SK-N-SH treated with all-trans-retinoic acid at 6 μM for 48 hours (cell line): Measurements from ENCODE around the gene CDK14.

Experiments used
- ATAC-seq: fragments of 200-7000 bp; cut with Tn5 transposase; 3 replicates; pipeline ENCODE4 v1.9.1; 2020; ENCODE audit warnings: mild to moderate bottlenecking, moderate library complexity
- ARNTL ChIP-seq: fragments of 450-650 bp; formaldehyde crosslinking; IDR thresholded peaks from 2 replicates; pipeline ENCODE4 v1.5.0; 2020; ENCODE audit warnings: low read depth, mild to moderate bottlenecking, moderate library complexity, borderline replicate concordance
- CSDC2 ChIP-seq: fragments of 250-450 bp; sonication (Bioruptor Pico); IDR thresholded peaks from 2 replicates; pipeline ENCODE4 v1.5.0; 2020; ENCODE audit warnings: mild to moderate bottlenecking, moderate library complexity
- ESRRG ChIP-seq: fragments of 250-450 bp; sonication (Bioruptor Pico); IDR thresholded peaks from 2 replicates; pipeline ENCODE4 v1.6.1; 2021; ENCODE audit warnings: mild to moderate bottlenecking
- GLIS3 ChIP-seq: fragments of 250-450 bp; sonication (Bioruptor Pico); IDR thresholded peaks from 2 replicates; pipeline ENCODE4 v1.5.0; 2020; ENCODE audit warnings: mild to moderate bottlenecking, moderate library complexity
- ISL1 ChIP-seq: fragments of 250-450 bp; sonication (Bioruptor Pico); IDR thresholded peaks from 2 replicates; pipeline ENCODE4 v2.1.2; 2022; ENCODE audit warnings: mild to moderate bottlenecking, moderate library complexity
- OSR1 ChIP-seq: fragments of 250-450 bp; sonication (Bioruptor Pico); IDR thresholded peaks from 2 replicates; pipeline ENCODE4 v1.8.0; 2022; ENCODE audit warnings: moderate library complexity, mild to moderate bottlenecking, inconsistent platforms
- PPARA ChIP-seq: fragments of 250-450 bp; sonication (Bioruptor Pico); IDR thresholded peaks from 2 replicates; pipeline ENCODE4 v1.5.0; 2020; ENCODE audit warnings: mild to moderate bottlenecking, borderline replicate concordance
- SNAI2 ChIP-seq: fragments of 250-450 bp; sonication (Bioruptor Pico); IDR thresholded peaks from 2 replicates; pipeline ENCODE4 v1.5.0; 2020; ENCODE audit warnings: mild to moderate bottlenecking, moderate library complexity
- TCF4 ChIP-seq: fragments of 250-450 bp; sonication (Bioruptor Pico); IDR thresholded peaks from 2 replicates; pipeline ENCODE4 v1.8.0; 2021; ENCODE audit warnings: mild to moderate bottlenecking, moderate library complexity, borderline replicate concordance
- TOX ChIP-seq: fragments of 250-450 bp; sonication (Bioruptor Pico); IDR thresholded peaks from 2 replicates; pipeline ENCODE4 v1.8.0; 2021; ENCODE audit warnings: mild to moderate bottlenecking, moderate library complexity, borderline replicate concordance
- ZC3H10 ChIP-seq: fragments of 250-450 bp; sonication (Bioruptor Pico); IDR thresholded peaks from 2 replicates; pipeline ENCODE4 v1.5.1; 2021; ENCODE audit warnings: mild to moderate bottlenecking, moderate library complexity
- ZFP3 ChIP-seq: fragments of 250-450 bp; sonication (Bioruptor Pico); IDR thresholded peaks from 2 replicates; pipeline ENCODE4 v1.5.0; 2020; ENCODE audit warnings: mild to moderate bottlenecking, moderate library complexity
- ZFP30 ChIP-seq: fragments of 450-650 bp; formaldehyde crosslinking; IDR thresholded peaks from 2 replicates; pipeline ENCODE4 v1.5.0; 2022; ENCODE audit warnings: mild to moderate bottlenecking, moderate library complexity
- ZNF565 ChIP-seq: fragments of 450-650 bp; formaldehyde crosslinking; conservative IDR thresholded peaks from 2 replicates; pipeline ENCODE4 v1.5.0; 2020; ENCODE audit warnings: low read depth, mild to moderate bottlenecking, moderate library complexity
- ZNF8 ChIP-seq: fragments of 450-650 bp; formaldehyde crosslinking; IDR thresholded peaks from 2 replicates; pipeline ENCODE4 v1.5.0; 2020; ENCODE audit warnings: mild to moderate bottlenecking, moderate library complexity
- TF ChIP-seq, protein P1 (sequence below): fragments of 250-450 bp; sonication (Bioruptor Pico); IDR thresholded peaks from 2 replicates; pipeline ENCODE4 v1.5.1; 2020; ENCODE audit warnings: low read depth, mild to moderate bottlenecking, moderate library complexity
- TF ChIP-seq, protein P2 (sequence below): fragments of 250-450 bp; sonication (Bioruptor Pico); IDR thresholded peaks from 2 replicates; pipeline ENCODE4 v1.8.0; 2021; ENCODE audit warnings: low read depth, mild to moderate bottlenecking, moderate library complexity, borderline replicate concordance
- TF ChIP-seq, protein P3 (sequence below): fragments of 250-450 bp; sonication (Bioruptor Pico); IDR thresholded peaks from 2 replicates; pipeline ENCODE4 v1.5.0; 2020; ENCODE audit warnings: mild to moderate bottlenecking, moderate library complexity
- TF ChIP-seq, protein P4 (sequence below): fragments of 250-450 bp; sonication (Bioruptor Pico); IDR thresholded peaks from 2 replicates; pipeline ENCODE4 v1.5.1; 2021; ENCODE audit warnings: mild to moderate bottlenecking, moderate library complexity
- TF ChIP-seq, protein P5 (sequence below): fragments of 250-450 bp; sonication (Bioruptor Pico); IDR thresholded peaks from 2 replicates; pipeline ENCODE4 v1.8.0; 2020; ENCODE audit warnings: mild to moderate bottlenecking, moderate library complexity, borderline replicate concordance

Gene CDK14

DNA sequence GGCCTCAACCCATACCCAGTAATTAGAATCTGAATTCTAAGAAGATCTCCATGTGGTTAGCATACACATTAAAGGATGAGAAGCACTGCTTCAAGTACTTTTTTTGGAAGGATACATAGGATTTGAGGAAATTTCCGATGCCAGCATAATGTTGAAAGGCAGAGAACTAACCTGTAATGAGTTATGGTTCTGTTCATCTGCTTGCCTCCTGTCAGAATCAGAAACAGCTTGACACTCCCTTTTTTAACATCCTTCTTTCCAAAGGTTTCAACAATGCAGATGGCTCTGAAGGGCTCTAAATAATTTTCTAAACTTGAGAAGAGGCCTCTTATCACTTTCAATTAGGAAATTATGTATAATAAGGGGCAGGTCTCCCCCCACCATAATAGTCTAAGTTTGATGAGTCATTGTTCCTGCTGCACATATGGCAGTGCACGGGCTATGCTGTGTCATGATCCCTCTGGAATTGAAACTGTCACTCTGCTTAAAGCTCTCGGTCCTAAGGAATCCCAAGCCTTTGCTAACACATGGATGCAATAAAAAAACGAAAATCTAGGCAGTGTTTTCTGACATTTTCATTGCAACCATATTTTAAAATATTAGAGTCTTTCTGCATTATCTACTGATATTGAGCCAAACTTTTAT is 376.9 kb downstream of the CDK14 start:
- peak; percentile 93 for ATAC-seq
- TF ChIP-seq ZC3H10 (CRISPR knock-in tag) (no peak), ESRRG (CRISPR knock-in tag) (no peak), TOX (CRISPR knock-in tag) (no peak)
- TF ChIP-seq, protein P1, sequence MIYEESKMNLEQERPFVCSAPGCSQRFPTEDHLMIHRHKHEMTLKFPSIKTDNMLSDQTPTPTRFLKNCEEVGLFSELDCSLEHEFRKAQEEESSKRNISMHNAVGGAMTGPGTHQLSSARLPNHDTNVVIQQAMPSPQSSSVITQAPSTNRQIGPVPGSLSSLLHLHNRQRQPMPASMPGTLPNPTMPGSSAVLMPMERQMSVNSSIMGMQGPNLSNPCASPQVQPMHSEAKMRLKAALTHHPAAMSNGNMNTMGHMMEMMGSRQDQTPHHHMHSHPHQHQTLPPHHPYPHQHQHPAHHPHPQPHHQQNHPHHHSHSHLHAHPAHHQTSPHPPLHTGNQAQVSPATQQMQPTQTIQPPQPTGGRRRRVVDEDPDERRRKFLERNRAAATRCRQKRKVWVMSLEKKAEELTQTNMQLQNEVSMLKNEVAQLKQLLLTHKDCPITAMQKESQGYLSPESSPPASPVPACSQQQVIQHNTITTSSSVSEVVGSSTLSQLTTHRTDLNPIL (CRISPR knock-in tag): no peak
- TF ChIP-seq, protein P2, sequence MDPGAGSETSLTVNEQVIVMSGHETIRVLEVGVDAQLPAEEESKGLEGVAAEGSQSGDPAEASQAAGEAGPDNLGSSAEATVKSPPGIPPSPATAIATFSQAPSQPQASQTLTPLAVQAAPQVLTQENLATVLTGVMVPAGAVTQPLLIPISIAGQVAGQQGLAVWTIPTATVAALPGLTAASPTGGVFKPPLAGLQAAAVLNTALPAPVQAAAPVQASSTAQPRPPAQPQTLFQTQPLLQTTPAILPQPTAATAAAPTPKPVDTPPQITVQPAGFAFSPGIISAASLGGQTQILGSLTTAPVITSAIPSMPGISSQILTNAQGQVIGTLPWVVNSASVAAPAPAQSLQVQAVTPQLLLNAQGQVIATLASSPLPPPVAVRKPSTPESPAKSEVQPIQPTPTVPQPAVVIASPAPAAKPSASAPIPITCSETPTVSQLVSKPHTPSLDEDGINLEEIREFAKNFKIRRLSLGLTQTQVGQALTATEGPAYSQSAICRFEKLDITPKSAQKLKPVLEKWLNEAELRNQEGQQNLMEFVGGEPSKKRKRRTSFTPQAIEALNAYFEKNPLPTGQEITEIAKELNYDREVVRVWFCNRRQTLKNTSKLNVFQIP (CRISPR knock-in tag): no peak

DNA sequence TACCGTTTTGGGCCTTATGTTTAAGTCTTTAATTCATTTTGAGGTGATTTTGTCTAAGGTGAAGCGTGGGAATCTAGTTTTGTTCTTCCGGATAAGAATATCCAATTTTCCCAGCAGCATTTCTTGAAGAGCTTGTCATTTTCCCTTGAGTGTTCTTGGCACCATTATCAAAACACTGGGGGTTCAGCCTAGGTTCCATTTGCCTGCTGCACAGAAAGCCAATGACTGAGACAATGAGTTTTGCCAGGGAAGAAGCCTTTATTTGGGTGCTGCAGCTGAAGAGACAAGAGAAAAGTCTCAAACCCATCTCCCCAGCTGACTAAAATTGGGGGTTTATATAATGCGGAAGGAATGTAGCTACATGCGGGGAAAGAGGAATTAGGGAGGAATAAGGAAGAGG is 380.9 kb downstream of the CDK14 start:
- TF ChIP-seq GLIS3 (CRISPR knock-in tag): no peak
- no peak for TF ChIP-seq ESRRG (CRISPR knock-in tag)
- no peak for TF ChIP-seq OSR1 (CRISPR knock-in tag)
- TF ChIP-seq ZNF8: no peak
- TF ChIP-seq ZFP3: no peak
- no peak for TF ChIP-seq ZFP30 (CRISPR knock-in tag)
- TF ChIP-seq, protein P2 (CRISPR knock-in tag): no peak
- TF ChIP-seq PPARA (CRISPR knock-in tag): no peak
- TF ChIP-seq, protein P1 (CRISPR knock-in tag): no peak
- no peak for TF ChIP-seq SNAI2 (CRISPR knock-in tag)
- TF ChIP-seq ARNTL: no peak
- TF ChIP-seq ZC3H10 (CRISPR knock-in tag): no peak
- TF ChIP-seq, protein P3, sequence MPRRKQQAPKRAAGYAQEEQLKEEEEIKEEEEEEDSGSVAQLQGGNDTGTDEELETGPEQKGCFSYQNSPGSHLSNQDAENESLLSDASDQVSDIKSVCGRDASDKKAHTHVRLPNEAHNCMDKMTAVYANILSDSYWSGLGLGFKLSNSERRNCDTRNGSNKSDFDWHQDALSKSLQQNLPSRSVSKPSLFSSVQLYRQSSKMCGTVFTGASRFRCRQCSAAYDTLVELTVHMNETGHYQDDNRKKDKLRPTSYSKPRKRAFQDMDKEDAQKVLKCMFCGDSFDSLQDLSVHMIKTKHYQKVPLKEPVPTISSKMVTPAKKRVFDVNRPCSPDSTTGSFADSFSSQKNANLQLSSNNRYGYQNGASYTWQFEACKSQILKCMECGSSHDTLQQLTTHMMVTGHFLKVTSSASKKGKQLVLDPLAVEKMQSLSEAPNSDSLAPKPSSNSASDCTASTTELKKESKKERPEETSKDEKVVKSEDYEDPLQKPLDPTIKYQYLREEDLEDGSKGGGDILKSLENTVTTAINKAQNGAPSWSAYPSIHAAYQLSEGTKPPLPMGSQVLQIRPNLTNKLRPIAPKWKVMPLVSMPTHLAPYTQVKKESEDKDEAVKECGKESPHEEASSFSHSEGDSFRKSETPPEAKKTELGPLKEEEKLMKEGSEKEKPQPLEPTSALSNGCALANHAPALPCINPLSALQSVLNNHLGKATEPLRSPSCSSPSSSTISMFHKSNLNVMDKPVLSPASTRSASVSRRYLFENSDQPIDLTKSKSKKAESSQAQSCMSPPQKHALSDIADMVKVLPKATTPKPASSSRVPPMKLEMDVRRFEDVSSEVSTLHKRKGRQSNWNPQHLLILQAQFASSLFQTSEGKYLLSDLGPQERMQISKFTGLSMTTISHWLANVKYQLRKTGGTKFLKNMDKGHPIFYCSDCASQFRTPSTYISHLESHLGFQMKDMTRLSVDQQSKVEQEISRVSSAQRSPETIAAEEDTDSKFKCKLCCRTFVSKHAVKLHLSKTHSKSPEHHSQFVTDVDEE (CRISPR knock-in tag): no peak
- TF ChIP-seq TCF4 (CRISPR knock-in tag): no peak
- no peak for TF ChIP-seq ISL1 (CRISPR knock-in tag)
- no peak for TF ChIP-seq CSDC2 (CRISPR knock-in tag)
- no peak for TF ChIP-seq ZNF565 (CRISPR knock-in tag)
- TF ChIP-seq, protein P4, sequence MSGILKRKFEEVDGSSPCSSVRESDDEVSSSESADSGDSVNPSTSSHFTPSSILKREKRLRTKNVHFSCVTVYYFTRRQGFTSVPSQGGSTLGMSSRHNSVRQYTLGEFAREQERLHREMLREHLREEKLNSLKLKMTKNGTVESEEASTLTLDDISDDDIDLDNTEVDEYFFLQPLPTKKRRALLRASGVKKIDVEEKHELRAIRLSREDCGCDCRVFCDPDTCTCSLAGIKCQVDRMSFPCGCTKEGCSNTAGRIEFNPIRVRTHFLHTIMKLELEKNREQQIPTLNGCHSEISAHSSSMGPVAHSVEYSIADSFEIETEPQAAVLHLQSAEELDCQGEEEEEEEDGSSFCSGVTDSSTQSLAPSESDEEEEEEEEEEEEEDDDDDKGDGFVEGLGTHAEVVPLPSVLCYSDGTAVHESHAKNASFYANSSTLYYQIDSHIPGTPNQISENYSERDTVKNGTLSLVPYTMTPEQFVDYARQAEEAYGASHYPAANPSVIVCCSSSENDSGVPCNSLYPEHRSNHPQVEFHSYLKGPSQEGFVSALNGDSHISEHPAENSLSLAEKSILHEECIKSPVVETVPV (CRISPR knock-in tag): no peak
- no peak for TF ChIP-seq TOX (CRISPR knock-in tag)
- TF ChIP-seq, protein P5, sequence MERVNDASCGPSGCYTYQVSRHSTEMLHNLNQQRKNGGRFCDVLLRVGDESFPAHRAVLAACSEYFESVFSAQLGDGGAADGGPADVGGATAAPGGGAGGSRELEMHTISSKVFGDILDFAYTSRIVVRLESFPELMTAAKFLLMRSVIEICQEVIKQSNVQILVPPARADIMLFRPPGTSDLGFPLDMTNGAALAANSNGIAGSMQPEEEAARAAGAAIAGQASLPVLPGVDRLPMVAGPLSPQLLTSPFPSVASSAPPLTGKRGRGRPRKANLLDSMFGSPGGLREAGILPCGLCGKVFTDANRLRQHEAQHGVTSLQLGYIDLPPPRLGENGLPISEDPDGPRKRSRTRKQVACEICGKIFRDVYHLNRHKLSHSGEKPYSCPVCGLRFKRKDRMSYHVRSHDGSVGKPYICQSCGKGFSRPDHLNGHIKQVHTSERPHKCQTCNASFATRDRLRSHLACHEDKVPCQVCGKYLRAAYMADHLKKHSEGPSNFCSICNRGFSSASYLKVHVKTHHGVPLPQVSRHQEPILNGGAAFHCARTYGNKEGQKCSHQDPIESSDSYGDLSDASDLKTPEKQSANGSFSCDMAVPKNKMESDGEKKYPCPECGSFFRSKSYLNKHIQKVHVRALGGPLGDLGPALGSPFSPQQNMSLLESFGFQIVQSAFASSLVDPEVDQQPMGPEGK (CRISPR knock-in tag): no peak
- ATAC-seq: no peak
